NCI-H1092 treated with DMSO at 0.1 percent for 48 hours (cell line): ENCODE results near the gene TNK1.

Experiments used
- DNase-seq: peaks from one replicate; lab custom pipeline; 2025; lab: John Stamatoyannopoulos, UW

The TNK1 gene

GRCh38 chr17:7391307-7391706 is 10.4 kb downstream of the TNK1 start:
- DNase-seq: no peak

DNA sequence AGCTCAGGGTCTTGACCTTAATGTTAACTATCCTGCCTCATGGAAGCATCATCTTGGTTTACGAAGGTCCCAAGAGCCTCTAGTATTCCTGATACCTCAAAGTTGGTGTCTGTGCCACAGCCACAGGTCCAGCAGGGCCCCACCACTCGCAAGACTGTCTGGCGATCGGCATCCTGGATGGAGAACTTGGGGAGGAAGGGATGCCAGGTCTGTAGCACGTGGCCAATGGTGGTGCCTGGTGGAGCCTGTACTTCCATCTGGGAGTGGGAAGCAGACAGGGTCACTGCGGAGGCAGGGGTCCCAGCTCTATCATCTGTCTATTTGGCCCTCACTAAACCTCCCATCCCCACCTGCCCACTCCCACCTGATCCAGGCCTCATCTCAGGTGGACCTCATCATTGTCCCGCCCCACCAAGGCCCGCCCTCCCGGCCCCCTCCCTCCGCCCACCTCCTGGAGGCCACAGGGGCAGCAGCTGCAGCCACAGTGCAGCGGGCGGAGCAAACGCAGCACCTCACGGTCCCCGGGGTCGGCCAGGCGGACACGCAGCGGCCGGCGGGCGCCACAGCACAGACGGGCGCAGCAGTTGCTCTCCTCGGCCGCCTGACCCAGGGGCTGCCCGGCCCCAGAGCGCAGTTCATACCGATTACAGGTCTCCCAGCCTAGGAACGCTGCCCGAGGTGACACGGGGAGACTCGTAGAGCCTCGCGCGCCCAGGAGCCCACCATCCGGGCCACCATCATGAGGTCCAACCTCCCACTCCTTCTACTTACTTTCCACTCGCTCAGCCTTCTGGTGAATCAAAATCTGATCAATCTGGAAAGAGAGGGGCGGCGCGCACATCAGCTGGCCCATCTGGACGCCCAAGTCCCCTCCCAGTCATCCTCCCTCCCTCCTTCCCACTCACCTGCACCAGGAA is 12.1 kb downstream of the TNK1 start:
- DNase-seq: no peak

GRCh38 chr17:7393613-7394451 is 12.9 kb downstream of the TNK1 start:
- peak; percentile 50 for DNase-seq

DNA sequence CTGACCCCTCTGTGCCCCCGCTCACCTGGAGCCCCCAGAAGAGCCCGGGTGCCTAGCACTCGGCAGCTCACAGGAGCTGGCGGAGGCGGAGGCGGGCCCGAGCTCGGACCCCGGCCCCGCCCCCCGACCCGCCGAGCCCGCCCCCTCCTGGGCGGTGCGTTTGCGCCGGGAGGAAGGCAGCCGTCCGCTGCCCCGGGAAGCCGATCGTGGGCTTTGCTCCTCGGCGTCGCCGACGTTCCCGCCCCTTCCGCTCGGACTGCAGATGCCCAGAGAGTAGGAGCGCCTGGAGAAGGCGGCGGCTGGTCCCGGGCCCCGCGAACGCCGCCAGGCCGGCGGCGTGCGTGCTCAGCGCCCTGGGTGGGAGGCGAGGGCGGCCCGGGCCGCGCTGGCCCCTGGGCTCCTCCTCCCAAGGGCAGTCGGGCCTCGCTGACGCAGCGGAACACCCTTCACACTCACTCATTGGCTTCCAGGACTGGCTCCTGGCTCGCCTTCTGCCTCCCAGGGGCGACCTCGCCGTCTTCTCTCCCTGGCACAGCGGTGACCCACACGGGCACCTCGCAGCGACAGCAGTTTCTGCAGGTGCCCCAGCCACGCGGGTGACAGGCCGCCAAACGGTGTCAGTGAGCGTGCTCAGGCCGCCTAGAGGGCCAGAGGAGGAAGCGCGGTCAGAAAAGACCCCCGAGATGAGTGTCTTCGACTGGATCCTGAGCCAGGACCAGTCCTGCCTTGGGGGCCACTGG is 13.7 kb downstream of the TNK1 start, which contains the start of gene PLSCR3:
Gene PLSCR3 (minus strand): TSS at position 74 of the 740 bp plus-strand sequence. CDS start 415 bp downstream, outside the sequence.
- peak; percentile 60 for DNase-seq

- no peak for DNase-seq
Observed at GRCh38 chr17:7396147-7396546, 15.3 kb downstream of the TNK1 start.

- no peak for DNase-seq
Observed at GRCh38 chr17:7398612-7399011, 17.7 kb downstream of the TNK1 start.

GRCh38 chr17:7403043-7403726 is 22.3 kb downstream of the TNK1 start:
- peak; percentile 54 for DNase-seq

DNA sequence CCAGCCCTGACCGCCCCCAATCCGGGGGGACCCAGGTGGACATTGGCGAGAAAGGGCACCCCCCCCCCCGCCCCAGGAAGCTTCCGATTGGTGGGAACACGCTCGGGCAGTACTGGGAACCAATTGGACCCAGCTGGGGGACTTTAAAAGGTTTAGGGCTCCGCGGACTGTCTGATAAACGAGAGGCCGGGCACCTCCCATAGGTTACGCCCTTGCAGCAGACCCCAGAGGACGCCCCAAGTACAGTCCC is 22.8 kb downstream of the TNK1 start:
- DNase-seq: peak; percentile 76

DNA sequence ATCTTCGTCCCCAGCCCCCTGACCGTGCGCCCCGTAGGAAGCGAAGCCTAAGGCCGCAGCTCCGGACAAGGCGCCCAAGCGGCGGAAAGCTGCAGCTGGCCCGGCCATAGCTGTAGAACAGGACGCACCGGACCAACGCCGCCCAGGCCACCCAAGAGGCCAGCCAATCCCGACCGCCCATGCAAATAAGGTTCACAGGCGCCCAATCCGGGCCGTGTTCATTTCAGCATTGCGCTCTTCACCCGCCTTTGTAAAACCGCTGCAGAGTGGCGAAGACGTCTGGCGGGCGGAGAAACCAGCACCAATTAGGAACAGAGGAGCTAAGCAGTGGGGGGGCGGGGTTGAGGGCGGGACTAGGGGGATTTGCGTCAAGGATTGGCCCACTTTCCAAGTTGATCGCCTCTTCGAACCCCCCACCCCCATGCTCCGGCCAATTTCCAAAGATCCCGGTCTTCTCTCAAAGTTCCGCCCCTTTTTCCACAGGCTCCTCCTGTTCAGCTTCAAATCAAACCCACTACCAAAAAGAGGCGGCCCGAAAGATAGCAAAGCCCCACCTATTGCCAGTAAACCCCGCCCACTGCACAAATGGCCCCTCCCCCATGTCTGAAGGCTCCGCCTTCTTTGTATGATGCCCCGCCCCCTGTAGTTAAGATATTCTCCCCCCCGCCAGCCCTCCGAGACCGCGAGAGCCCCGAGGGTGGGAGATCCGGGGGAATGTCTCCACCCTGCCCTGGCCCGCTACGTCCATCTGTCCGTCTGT is 23.3 kb downstream of the TNK1 start, which contains the start of gene TMEM256:
Gene TMEM256 (minus strand): TSS at position 121 of the 760 bp plus-strand sequence. CDS start 13 bp downstream, at position 108.
- peak; percentile 96 for DNase-seq

GRCh38 chr17:7404737-7405349 is 24.0 kb downstream of the TNK1 start:
- peak; percentile 8 for DNase-seq

DNA sequence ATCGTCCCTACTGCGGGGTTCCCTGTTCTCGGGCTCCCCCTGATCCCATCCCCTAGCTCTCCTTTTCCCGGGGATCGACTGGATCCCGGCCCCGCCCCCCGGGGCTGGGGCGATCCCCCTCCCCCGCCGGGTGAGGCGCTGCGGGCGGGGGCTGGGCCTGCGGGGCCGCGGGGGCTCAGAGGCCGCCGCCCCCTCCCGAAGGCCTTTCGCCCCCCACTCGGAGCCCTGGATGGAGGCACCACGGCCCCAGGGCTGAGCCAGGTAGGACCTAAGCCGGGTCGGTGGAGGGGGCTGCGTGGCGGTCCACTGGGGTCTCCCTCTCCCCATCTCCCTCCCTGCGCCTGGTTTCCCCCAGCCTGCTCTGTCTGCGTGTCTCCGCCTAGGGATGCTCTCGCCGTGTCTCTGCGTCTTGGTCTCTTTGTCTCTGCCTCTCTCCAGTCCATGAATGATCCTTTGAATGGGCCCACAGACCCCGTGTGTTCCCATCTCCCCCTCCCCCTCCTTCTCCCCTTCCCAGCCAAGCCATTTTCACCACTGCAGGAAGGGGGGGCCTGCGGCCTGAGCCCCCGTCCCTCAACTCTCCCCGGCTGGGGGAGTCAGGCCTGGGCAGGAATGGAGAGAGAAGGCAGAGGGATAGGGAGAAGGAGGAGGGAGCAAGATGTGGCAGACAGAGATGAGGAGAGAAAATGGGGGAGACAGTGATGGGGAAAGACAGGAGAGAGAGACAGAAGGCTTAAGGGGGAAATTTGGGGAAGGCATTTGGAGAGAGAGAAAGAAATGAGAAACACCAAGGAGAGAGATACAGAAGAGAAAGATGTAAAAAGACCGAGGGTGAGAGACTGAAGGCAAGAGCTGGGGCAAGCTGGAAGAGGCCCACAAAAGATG is 24.7 kb downstream of the TNK1 start:
- DNase-seq: no peak

DNA sequence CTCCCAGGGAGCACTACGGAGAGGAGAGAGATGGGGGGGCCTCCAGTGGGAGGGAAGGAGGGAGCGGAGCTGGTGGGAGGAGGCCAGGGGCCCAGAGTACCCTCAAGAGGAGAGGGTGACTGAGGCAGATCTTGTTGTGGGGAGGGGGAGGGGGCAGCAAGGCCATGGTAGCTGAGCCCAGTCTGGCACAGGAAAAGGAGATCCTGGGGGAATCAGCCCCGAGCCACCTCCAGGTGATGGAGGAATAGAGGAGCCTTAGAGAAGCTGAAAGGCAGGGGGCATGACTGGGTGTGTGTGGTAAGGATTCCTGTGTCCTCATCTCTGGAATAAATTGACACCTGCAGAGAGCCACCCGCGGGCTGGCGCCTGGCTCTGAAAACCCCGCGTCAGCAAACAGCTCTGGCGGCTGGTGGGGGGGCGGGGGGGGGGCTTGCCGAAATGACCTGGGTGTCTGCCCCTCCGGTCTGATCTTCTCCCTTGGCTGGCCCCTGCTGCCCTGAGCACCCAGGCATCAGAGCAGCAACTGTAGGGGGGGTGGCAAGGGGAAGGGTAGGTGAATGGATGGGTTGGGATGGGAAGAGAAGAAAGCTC is 25.4 kb downstream of the TNK1 start:
- no peak for DNase-seq

DNA sequence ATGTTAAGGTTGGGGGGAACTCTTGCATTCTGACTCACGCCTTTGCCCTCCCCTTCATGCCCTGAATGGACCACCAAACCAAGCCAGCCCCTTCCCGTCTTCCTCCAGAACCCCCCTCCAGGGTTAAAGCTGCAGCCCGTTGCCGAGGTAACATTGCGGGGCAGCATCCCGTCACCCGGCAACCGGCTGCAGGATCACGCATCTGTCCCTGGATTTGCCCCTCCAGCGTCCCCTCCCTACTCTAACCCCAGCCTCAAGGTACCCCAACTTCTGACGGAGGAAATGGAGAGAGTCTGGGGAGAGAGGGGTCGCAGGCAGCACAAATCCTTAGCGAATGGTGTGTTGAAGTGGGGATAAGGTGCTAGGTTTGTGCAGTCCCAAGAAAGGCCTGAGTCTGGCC is 26.2 kb downstream of the TNK1 start:
- no peak for DNase-seq

DNA sequence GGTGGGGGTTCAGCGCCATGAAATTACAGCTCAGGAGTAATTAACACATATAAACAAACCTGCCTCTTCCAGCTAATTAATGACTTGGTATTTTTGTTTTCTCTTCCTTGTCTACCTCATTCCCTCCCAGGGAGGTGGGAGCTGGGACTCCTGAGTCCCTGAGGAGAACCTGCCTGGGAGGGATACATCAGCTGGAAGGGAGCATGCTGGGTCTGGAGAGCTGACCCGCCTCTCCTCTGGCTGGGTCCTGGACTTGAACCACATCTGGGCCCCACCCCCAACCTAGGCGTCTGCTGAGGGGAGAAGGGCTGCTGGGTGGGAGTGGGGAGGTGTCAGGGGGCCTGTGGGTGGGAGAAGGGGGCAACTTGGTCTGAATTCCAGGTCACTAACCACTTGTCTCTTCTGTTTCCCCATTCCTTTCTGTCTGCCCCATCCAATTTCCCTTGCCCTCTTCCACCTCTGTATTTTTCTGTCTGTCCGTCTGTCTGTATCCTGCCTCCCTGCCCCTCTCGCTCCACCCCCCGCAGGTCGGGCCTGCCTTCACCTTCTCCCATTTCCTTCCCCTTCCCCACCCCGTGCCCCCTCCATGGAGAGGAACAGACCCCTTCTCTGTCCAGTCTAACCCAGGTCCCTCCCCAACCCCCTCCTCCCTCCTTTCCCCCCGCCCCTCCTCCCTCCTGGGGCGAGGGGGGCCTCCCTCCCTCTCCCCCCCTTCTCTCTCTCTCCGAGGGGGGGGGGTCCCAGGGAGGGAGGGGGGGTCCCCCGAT is 26.8 kb downstream of the TNK1 start, which contains the start of gene NLGN2:
Gene NLGN2 (plus strand): TSS at position 361 of the 767 bp plus-strand sequence. CDS start 411 bp downstream, outside the sequence.
- no peak for DNase-seq

DNA sequence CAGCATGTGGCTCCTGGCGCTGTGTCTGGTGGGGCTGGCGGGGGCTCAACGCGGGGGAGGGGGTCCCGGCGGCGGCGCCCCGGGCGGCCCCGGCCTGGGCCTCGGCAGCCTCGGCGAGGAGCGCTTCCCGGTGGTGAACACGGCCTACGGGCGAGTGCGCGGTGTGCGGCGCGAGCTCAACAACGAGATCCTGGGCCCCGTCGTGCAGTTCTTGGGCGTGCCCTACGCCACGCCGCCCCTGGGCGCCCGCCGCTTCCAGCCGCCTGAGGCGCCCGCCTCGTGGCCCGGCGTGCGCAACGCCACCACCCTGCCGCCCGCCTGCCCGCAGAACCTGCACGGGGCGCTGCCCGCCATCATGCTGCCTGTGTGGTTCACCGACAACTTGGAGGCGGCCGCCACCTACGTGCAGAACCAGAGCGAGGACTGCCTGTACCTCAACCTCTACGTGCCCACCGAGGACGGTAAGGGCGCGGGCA is 27.4 kb downstream of the TNK1 start:
- DNase-seq: no peak

- DNase-seq: no peak
Observed at GRCh38 chr17:7408863-7409262, 28.0 kb downstream of the TNK1 start.

DNA sequence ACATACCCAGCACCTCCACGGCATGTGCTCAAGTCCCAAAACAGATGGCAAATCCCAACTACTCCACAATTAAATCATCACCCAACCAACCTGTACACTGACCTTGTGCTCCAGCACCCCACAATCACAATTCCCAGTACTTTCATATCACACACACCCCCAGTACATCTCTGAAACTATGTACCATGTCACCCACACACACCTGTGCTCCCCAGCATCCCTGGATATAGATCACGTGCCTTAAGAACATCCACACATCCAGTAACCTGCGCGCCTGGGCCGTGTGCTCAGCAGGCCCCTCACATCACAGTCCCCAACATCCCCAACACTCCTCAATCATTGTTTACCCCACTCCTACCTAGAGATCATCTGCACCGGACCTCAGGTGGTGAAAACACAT is 28.8 kb downstream of the TNK1 start:
- DNase-seq: no peak
